IMR-90 (cell line): ENCODE measurements around the gene SLC35F3. TPM values are rescaled to one million over a fixed set of nuclear protein-coding genes. Genes with fewer than 3 reads are reported as not detected.

Experiments used
- ATAC-seq: fragments of 200-7000 bp; cut with Tn5 transposase; 2 replicates; pipeline ENCODE4 v1.9.1; 2020; ENCODE audit warnings: low read depth, mild to moderate bottlenecking, moderate library complexity
- BruUV-seq: library from RNA; stranded (reverse); fragments of 400-500 nt; replicated peaks from 2 replicates; lab custom pipeline; 2021; lab: Mats Ljungman, UMichigan
- CTCF ChIA-PET: fragments of 300-600 bp; formaldehyde crosslinking; extraction: SDS; loops from one replicate; lab custom pipeline; 2021; ENCODE audit warnings: antibody characterized with exemption; lab: Yijun Ruan, JAX
- POLR2A ChIA-PET: fragments of 300-600 bp; sonication (Branson Sonifier 250); formaldehyde crosslinking; loops from one replicate; lab custom pipeline; 2022; ENCODE audit warnings: antibody characterized with exemption; ENCODE audit not compliant: unreplicated experiment; lab: Charles Lee
- DNase-seq: peaks from one replicate; pipeline ENCODE4 v3.0.0; 2013
- H2AFZ ChIP-seq: replicated peaks from 2 replicates; pipeline ENCODE3; 2013; ENCODE audit warnings: low read length, mild to moderate bottlenecking; ENCODE audit not compliant: poor library complexity
- H2AK5ac ChIP-seq: 2 replicates; pipeline ENCODE4 v1.6.1; 2013; ENCODE audit warnings: low read depth, low read length, inconsistent platforms
- H2AK9ac ChIP-seq: replicated peaks from 2 replicates; pipeline ENCODE3; 2013; ENCODE audit warnings: mild to moderate bottlenecking, low read depth, low read length, moderate library complexity; ENCODE audit not compliant: poor library complexity
- H2BK120ac ChIP-seq: 2 replicates; pipeline ENCODE4 v1.6.1; 2013; ENCODE audit warnings: low read depth, low read length, inconsistent platforms
- H2BK15ac ChIP-seq: 3 replicates; pipeline ENCODE4 v1.6.1; 2013; ENCODE audit warnings: low read depth, low read length, inconsistent platforms
- H2BK20ac ChIP-seq: 2 replicates; pipeline ENCODE4 v1.6.1; 2013; ENCODE audit warnings: low read depth, mild to moderate bottlenecking, inconsistent platforms, low read length, moderate library complexity
- H2BK5ac ChIP-seq: 2 replicates; pipeline ENCODE4 v1.6.1; 2013; ENCODE audit warnings: mild to moderate bottlenecking, low read depth, low read length, inconsistent platforms; ENCODE audit not compliant: poor library complexity, severe bottlenecking
- H3K14ac ChIP-seq: replicated peaks from 2 replicates; pipeline ENCODE4 v1.6.1; 2013; ENCODE audit warnings: low read depth, low read length, inconsistent platforms
- H3K18ac ChIP-seq: 2 replicates; pipeline ENCODE4 v1.6.1; 2013; ENCODE audit warnings: low read depth, low read length, control low read depth
- H3K23ac ChIP-seq: 2 replicates; pipeline ENCODE4 v1.6.1; 2013; ENCODE audit warnings: low read depth, low read length, inconsistent platforms
- H3K27ac ChIP-seq: 2 replicates; pipeline ENCODE4 v1.5.1; 2013; ENCODE audit warnings: mild to moderate bottlenecking, control low read depth, low read length; ENCODE audit not compliant: insufficient read depth
- H3K27me3 ChIP-seq: 2 replicates; pipeline ENCODE4 v1.6.1; 2013; ENCODE audit warnings: low read length; ENCODE audit not compliant: control insufficient read depth, insufficient read depth
- H3K36me3 ChIP-seq: 2 replicates; pipeline ENCODE4 v1.6.1; 2013; ENCODE audit warnings: low read length, mixed read lengths; ENCODE audit not compliant: control insufficient read depth, insufficient read depth
- H3K4ac ChIP-seq: 2 replicates; pipeline ENCODE4 v1.6.1; 2013; ENCODE audit warnings: low read depth, low read length, inconsistent platforms
- H3K4me1 ChIP-seq: 2 replicates; pipeline ENCODE4 v1.6.1; 2013; ENCODE audit warnings: low read length, mixed read lengths; ENCODE audit not compliant: control insufficient read depth, insufficient read depth
- H3K4me2 ChIP-seq: 2 replicates; pipeline ENCODE4 v1.6.1; 2013; ENCODE audit warnings: low read depth, mild to moderate bottlenecking, control low read depth, low read length, moderate library complexity
- H3K4me3 ChIP-seq: 2 replicates; pipeline ENCODE4 v1.5.1; 2013; ENCODE audit warnings: low read depth, mild to moderate bottlenecking, control low read depth, low read length, moderate library complexity; ENCODE audit not compliant: insufficient read depth
- H3K56ac ChIP-seq: 2 replicates; pipeline ENCODE4 v1.6.1; 2013; ENCODE audit warnings: low read length, inconsistent platforms; ENCODE audit not compliant: insufficient read depth; ENCODE audit errors: extremely low read depth
- H3K79me1 ChIP-seq, 2 experiments: 2 replicates each; pipeline ENCODE4 v1.6.1; 2013; ENCODE audit warnings: low read length in 2 of 2, inconsistent platforms in 1 of 2, low read depth in 1 of 2
- H3K9ac ChIP-seq: 2 replicates; pipeline ENCODE4 v1.6.1; 2013; ENCODE audit warnings: low read depth, low read length, control low read depth
- H3K9me1 ChIP-seq: 2 replicates; pipeline ENCODE4 v1.6.1; 2013; ENCODE audit warnings: low read length, inconsistent platforms; ENCODE audit not compliant: insufficient read depth
- H3K9me3 ChIP-seq: 2 replicates; pipeline ENCODE4 v1.6.1; 2013; ENCODE audit warnings: low read length; ENCODE audit not compliant: control insufficient read depth, insufficient read depth
- H4K20me1 ChIP-seq: 2 replicates; pipeline ENCODE4 v1.6.1; 2013; ENCODE audit warnings: low read length, inconsistent platforms; ENCODE audit not compliant: insufficient read depth
- H4K5ac ChIP-seq: 2 replicates; pipeline ENCODE4 v1.6.1; 2013; ENCODE audit warnings: mild to moderate bottlenecking, low read depth, low read length, control low read depth
- H4K8ac ChIP-seq, 2 experiments: 2 replicates each; pipeline ENCODE4 v1.6.1; 2013; ENCODE audit warnings: low read depth in 2 of 2, low read length in 2 of 2, control low read depth in 1 of 2, inconsistent platforms in 1 of 2
- H4K91ac ChIP-seq: 2 replicates; pipeline ENCODE4 v1.6.1; 2013; ENCODE audit warnings: low read depth, low read length, inconsistent platforms; ENCODE audit not compliant: insufficient read depth
- BHLHE40 ChIP-seq: fragments of 150-350 bp; IDR thresholded peaks from 2 replicates; pipeline ENCODE4 v1.6.1; 2016; ENCODE audit warnings: mild to moderate bottlenecking, low read depth, low read length
- CEBPB ChIP-seq: IDR thresholded peaks from 2 replicates; pipeline ENCODE4 v1.6.1; 2012; ENCODE audit warnings: low read depth, low read length, improper control_type of control experiment
- CHD1 ChIP-seq: IDR thresholded peaks from 2 replicates; pipeline ENCODE4 v1.6.1; 2012; ENCODE audit warnings: low read depth, low read length, improper control_type of control experiment
- CTCF ChIP-seq: conservative IDR thresholded peaks from 2 replicates; pipeline ENCODE4 v1.5.1; 2012; ENCODE audit warnings: mild to moderate bottlenecking, low read depth, low read length, improper control_type of control experiment
- ELK1 ChIP-seq: fragments of 150-350 bp; IDR thresholded peaks from 2 replicates; pipeline ENCODE4 v1.6.1; 2016; ENCODE audit warnings: low read depth, mild to moderate bottlenecking, low read length, moderate library complexity, borderline replicate concordance
- FOS ChIP-seq: fragments of 150-350 bp; IDR thresholded peaks from 2 replicates; pipeline ENCODE4 v1.6.1; 2016; ENCODE audit warnings: low read depth, low read length
- MAFK ChIP-seq: IDR thresholded peaks from 2 replicates; pipeline ENCODE4 v1.6.1; 2012; ENCODE audit warnings: low read depth, low read length, improper control_type of control experiment
- MAZ ChIP-seq: IDR thresholded peaks from 2 replicates; pipeline ENCODE4 v1.6.1; 2012; ENCODE audit warnings: low read depth, mild to moderate bottlenecking, low read length, improper control_type of control experiment, moderate library complexity, borderline replicate concordance
- MXI1 ChIP-seq: IDR thresholded peaks from 2 replicates; pipeline ENCODE4 v1.6.1; 2012; ENCODE audit warnings: low read depth, mild to moderate bottlenecking, low read length, moderate library complexity, borderline replicate concordance
- NFE2L2 ChIP-seq: fragments of 150-350 bp; IDR thresholded peaks from 2 replicates; pipeline ENCODE4 v1.6.1; 2016; ENCODE audit warnings: low read depth, mild to moderate bottlenecking, low read length
- POLR2A ChIP-seq: IDR thresholded peaks from 2 replicates; pipeline ENCODE4 v1.6.1; 2012; ENCODE audit warnings: mild to moderate bottlenecking, low read depth, low read length
- RAD21 ChIP-seq: IDR thresholded peaks from 2 replicates; pipeline ENCODE4 v1.6.1; 2012; ENCODE audit warnings: low read length, improper control_type of control experiment
- RCOR1 ChIP-seq: IDR thresholded peaks from 2 replicates; pipeline ENCODE4 v1.6.1; 2012; ENCODE audit warnings: mild to moderate bottlenecking, low read length, improper control_type of control experiment; ENCODE audit not compliant: insufficient replicate concordance
- RFX5 ChIP-seq: IDR thresholded peaks from 2 replicates; pipeline ENCODE4 v1.8.0; 2012; ENCODE audit warnings: low read depth, mild to moderate bottlenecking, low read length, moderate library complexity
- SMC3 ChIP-seq: fragments of 150-350 bp; IDR thresholded peaks from 2 replicates; pipeline ENCODE4 v1.6.1; 2016; ENCODE audit warnings: low read depth, mild to moderate bottlenecking, antibody characterized with exemption, low read length, moderate library complexity
- USF2 ChIP-seq: fragments of 150-350 bp; IDR thresholded peaks from 2 replicates; pipeline ENCODE4 v1.6.1; 2017; ENCODE audit warnings: mild to moderate bottlenecking, antibody characterized with exemption, low read length, low read depth
- WGBS, 2 experiments: methylation state at CpG; one replicate each; pipeline versions ENCODE4 v1.1.5 to v1.1.7; 2013; ENCODE audit warnings: missing lambda C conversion rate in 2 of 2; ENCODE audit not compliant: insufficient read length in 1 of 2; ENCODE audit errors: extremely low coverage in 2 of 2; 5-methylcytosine and 5-hydroxymethylcytosine counted together
- dilution Hi-C: fragments of 300-500 bp; cut with HindIII; formaldehyde crosslinking; loops from one replicate; pipeline ENCODE4 v1.14.3; 2018; ENCODE audit warnings: low sequenced_read_pairs; ENCODE audit not compliant: unreplicated experiment
- in situ Hi-C: fragments of 300-500 bp; cut with MboI; formaldehyde crosslinking; loops from 3 replicates; pipeline ENCODE4 v1.14.3; 2019; ENCODE audit warnings: low sequenced_read_pairs, inconsistent platforms, mixed read lengths
- intact Hi-C: fragments of 100-400 bp; cut with micrococcal nuclease; formaldehyde crosslinking; loops from 2 replicates; pipeline ENCODE4 v1.10.0; 2022
- polyA plus RNA-seq, 3 experiments: library from polyadenylated mRNA; depleted of rRNA; stranded (reverse); fragments of >200 nt; gene quantifications; 2 replicates each; pipeline ENCODE4 v1.2.3, GENCODE V29; 2012; ENCODE audit warnings: low replicate concordance in 1 of 3
- total RNA-seq: library from RNA; depleted of rRNA; stranded (reverse); fragments of >200 nt; gene quantifications from 2 replicates; pipeline ENCODE4 v1.2.3, GENCODE V29; 2012

SLC35F3 gene
- total and polyA plus RNA-seq, 2 of the 4 experiments (the other 2 are of a cell fraction) = under 0.01 to 0.17 TPM

GRCh38 chr1:234132795-234133194 lies 228.3 kb downstream of the SLC35F3 start:
- Histone ChIP-seq H2AK9ac (no peak overlapping the region), H3K9me3 (no peaks in the 10 kb centered on the region), H4K20me1 (no peaks in the 10 kb centered on the region), H3K27me3 (no peaks in the 10 kb centered on the region), H3K56ac (no peak overlapping the region), H3K9me1 (no peaks in the 10 kb centered on the region), H2BK5ac (no peak overlapping the region), H3K4ac (no peak overlapping the region), H3K18ac (no peak overlapping the region), H3K79me1 (no peaks in the 10 kb centered on the region), H2BK120ac (no peak overlapping the region), H3K14ac (no peak overlapping the region), H2AFZ (no peak overlapping the region), H4K5ac (no peak overlapping the region), H3K23ac (no peak overlapping the region), H2AK5ac (no peak overlapping the region), H2BK20ac (no peak overlapping the region), H3K4me1 (no peaks in the 10 kb centered on the region; the same call in 1 of the 2 replicates), H4K8ac (no peak overlapping the region), H4K91ac (no peak overlapping the region), H3K4me2 (no peak overlapping the region), H2BK15ac (no peak overlapping the region), H3K9ac (no peak overlapping the region), H3K27ac (no peak overlapping the region), H3K4me3 (no peak overlapping the region), H3K36me3 (no peaks in the 10 kb centered on the region)
- WGBS, 2 experiments = no CpG with 5 or more reads among the region's 2 CpGs
- ChIA-PET CTCF (interaction anchor here (0.6 kb wide), 1 partner anchor 1772 kb away, joined by 3 read pairs; no protein-coding TSS in a partner anchor), POLR2A (no interaction called here)
- TF ChIP-seq BHLHE40 = no peak
- TF ChIP-seq ELK1 = no peak
- TF ChIP-seq FOS = no peak
- no peak for TF ChIP-seq RAD21
- no peak for TF ChIP-seq CHD1
- no peak for TF ChIP-seq SMC3
- no peak for TF ChIP-seq RCOR1
- no peak for TF ChIP-seq USF2
- TF ChIP-seq CTCF = no peak
- TF ChIP-seq RFX5 = no peak
- no peak for TF ChIP-seq CEBPB
- TF ChIP-seq MXI1 = no peak
- no peak for TF ChIP-seq MAZ
- TF ChIP-seq NFE2L2 = no peak
- no peak for TF ChIP-seq POLR2A
- no peak for TF ChIP-seq MAFK
- in situ Hi-C loops = loop anchor here (25.0 kb wide), 2 partner anchors 180 to 980 kb away; no protein-coding TSS in a partner anchor
- DNase-seq (no peak), ATAC-seq (no peak)
- intact Hi-C loops = no loop called here
- dilution Hi-C loops = no loop called here
- no TSS peak for BruUV-seq
